CD4-positive, alpha-beta T cell treated with Interleukin-6 at 100 ng/mL for 8 hours (primary cell): Measurements from ENCODE around the gene IKBKG.
A peak's percentile ranks its signal among the peaks of the same experiment; 100 is the strongest.
"Not testable (repeated sequence)": the region's sequence is repeated elsewhere in the genome, so short reads cannot be mapped to it uniquely, and the experiment has no call there.

Experiments
- DNase-seq: peaks from one replicate; pipeline ENCODE4 v3.0.0-alpha.2; 2020; ENCODE audit warnings: mixed read lengths, low spot score

The IKBKG gene, protein sequence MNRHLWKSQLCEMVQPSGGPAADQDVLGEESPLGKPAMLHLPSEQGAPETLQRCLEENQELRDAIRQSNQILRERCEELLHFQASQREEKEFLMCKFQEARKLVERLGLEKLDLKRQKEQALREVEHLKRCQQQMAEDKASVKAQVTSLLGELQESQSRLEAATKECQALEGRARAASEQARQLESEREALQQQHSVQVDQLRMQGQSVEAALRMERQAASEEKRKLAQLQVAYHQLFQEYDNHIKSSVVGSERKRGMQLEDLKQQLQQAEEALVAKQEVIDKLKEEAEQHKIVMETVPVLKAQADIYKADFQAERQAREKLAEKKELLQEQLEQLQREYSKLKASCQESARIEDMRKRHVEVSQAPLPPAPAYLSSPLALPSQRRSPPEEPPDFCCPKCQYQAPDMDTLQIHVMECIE

DNA sequence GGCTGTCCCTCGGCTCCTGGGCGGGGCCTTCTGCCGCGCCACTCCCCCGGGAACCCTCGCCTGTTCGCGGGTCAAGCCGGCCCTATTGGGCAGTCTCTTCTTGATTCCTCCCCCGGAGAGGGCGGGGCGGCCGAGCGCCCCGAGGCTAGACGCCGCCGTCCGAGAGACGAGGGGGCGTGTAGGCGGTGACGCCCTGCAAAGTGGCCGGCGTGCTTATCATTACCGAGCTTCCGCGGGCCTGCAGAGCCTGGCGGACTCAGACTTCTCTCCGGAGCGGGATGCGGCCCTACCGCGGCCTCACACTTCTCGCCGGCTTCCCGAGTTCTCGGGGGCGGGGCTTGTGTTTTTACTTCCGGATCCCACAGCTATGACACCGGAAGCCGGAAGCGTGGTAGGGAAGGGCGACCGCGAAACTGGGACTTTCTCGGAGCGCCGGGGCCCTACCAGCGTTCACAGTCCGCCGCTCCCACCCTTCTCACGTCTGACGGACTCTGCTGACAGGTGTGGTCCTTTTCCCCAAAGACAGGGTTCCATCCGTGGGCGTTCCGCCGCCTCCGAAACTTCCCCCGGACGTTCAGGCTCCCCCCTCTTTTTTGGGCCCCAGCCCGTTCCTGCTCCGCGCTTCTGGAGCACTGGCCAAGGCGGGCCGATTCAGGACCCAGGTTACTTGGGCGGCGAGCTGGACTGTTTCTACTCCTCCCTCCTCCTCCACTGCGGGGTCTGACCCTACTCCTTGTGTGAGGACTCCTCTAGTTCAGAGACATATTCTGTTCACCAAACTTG lies at the start of gene IKBKG:
IKBKG (plus strand) TSS at position 376 of the 783 bp plus-strand sequence. CDS start 4,383 bp downstream, outside the sequence.
- peak; percentile 86 for DNase-seq

DNA sequence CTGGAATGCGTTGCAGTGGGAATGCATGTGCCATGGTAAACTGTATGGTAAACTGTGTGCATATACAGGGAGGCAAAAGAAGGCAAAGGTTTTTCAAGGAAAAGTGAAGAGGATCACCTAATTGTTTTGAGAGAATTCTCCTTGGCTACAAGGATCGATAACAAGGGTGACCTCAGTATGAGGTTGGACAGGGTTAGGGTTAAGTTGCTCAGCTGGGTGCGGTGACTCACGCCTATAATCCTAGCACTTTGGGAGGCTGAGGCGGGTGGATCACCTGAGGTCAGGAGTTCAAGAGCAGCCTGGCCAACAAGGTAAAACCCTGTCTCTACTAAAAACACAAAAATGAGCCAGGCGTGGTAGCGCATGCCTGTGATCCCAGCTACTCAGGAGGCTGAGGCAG lies 46.0 kb upstream of the IKBKG start:
- not testable (repeated sequence) for DNase-seq

DNA sequence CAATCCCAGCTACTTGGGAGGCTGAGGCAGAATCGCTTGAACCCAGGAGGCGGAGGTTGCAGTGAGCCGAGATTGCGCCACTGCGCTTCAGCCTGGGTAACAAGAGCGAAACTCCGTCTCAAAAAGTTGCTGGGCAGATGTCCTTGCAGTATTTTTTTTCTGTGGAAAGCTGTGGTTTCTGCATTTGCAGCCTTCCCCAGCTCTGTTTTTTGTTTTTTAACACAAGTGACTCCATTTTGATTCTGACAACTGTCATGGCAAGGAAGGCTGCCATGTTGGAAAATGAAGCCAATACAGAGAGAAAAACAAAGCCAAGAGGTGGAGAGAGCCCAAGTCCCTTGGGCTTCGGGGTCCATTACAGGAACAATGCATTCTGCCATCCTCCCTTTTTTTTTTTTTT lies 45.3 kb upstream of the IKBKG start:
- DNase-seq, result no peak

DNA sequence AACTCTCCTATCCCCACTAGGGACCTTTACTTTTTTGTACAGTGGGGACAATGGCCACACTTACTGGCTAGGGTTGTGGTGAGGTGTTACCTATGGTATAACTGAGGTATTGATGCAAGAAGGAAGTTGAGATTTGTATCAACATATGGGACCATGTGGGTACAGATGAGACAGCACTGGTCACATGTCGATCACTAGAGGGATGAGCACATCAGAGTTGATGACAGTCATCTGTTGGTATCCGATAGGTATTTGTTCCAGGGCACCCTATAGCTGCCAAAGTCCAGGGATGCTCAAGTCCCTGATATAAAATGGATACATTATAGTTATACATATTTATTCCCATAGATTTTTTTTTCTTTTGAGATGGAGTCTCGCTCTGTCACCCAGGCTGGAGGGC lies 44.4 kb upstream of the IKBKG start:
- DNase-seq, result no peak

DNA sequence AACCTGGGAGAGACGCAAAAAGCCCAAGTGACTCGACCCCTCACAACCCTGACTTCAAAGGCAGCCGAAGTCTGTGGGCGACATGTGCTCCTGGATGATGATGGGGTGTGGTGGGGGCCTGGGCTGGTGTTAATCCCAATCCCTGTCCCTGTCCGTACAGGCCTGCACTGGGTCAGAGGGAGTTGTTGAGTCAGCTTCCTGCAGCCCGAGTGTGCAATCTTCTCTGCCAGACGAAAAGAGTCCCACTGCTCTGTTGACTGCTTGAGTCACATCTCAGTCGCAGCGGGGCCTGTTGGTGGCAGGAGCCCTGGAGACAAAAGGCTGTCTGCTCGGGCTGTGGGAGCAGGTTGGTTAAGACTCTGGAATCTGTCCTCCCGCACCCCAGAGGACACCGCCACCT lies 41.7 kb upstream of the IKBKG start:
- no peak for DNase-seq

DNA sequence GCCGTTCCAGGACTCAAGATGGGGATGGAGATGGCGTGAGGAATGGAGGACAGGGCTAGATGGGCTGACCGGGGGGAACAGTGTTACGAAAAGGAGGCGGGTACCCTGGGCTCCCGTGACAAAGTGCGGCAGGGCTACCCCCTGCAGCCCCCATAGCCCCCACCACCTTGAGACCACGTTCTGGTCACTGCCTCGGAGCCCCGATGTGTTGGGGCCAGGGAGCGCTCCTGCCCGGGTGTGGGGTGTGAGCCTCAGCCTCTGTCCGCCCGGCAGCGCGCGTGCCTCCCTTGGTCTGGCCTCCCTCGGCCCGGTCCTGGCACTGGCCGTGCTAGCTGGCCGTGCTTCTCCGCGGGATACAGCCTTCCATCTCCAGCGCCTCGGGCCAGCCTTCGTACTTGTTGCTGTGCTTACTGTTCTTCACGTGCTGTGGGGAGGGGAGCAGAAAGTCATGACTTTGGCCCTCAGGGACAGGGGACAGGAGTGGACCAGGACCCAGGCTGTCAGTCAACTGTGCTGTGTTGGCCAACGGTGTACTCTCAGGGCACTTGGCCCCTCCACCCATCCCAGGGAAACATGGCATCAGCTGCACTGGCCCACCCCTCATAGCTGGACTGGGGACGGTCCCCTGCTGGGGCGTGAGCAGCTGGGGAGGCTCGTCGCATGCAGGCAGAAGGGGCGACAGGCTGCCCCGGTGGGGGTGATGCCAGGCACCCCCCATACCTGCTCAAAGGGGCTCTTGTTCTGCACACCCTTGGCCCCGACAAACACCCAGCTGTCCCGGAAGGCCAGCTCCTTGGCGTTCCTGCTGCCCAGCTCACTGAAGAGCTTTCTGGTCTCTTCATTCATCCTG lies 40.7 kb upstream of the IKBKG start:
- no peak for DNase-seq

DNA sequence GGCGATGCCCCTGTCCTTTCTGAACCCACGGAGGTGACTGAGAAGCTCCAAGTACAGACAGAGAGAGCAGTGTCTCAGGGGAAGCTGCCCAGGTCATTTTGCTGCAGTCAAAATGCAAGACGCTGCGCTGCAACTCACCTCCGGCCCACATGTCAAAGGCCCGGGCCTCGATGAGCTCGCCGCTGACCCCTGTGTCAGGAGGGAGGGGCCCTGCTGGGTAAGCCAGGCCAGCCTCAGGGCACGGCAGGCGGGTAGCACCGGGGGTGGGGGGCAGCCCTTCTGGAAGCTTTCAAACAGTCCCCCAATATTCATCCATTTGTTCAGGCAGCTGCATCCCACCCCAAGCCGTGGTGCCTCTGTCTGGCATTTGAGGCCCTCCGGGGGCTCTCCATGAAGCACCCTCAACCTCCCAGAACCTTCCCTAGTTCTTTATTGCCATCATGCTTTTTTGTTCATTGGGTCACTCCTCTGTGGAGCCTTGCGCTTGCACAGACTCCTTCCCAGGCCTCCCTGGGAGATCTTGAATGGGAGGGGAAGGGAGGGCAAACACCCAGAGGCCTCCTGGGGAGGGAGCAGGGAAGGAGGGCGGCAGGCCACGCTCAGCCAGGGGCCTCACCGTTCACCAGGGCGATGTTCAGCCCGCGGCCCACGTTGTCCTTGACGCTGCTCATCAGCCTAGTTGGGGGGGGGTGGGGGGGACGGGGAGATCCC lies 39.6 kb upstream of the IKBKG start:
- DNase-seq, result no peak

DNA sequence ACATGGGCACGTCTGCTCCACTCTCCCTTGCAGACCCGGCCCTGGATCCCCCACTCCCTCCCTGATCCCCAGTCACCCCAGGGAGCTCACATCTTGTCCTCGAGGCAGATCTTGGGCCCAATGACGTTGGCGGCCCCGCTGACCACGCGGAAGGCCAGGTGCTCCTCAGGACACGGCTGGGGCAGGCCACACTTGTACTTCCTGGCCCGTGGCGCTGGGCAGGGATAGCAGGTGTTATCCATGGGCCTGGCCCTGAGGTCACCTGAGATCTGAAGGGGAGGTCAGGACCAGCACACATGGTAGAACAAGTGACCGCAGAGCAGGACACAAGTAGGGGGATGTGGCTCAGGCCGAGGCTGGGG lies 39.1 kb upstream of the IKBKG start:
- no peak for DNase-seq

DNA sequence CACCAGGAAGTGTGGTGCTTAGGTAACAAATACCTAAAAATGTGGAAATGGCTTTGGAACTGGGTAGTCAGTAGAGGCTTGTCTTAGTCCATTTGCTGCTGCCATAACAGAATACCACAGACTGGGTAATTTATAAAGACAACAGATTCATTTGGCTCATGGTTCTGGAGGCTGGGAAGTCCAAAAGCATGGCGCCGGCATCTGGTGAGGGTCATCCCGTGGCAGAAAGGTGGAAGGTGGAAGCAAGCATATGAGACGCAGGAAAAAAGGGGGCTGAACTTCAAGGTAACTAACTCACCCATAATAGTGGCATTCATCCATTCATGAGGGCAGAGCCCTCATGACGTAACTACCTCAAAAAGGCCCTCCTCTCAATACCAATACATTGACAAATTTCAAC lies 38.0 kb upstream of the IKBKG start:
- no peak for DNase-seq

DNA sequence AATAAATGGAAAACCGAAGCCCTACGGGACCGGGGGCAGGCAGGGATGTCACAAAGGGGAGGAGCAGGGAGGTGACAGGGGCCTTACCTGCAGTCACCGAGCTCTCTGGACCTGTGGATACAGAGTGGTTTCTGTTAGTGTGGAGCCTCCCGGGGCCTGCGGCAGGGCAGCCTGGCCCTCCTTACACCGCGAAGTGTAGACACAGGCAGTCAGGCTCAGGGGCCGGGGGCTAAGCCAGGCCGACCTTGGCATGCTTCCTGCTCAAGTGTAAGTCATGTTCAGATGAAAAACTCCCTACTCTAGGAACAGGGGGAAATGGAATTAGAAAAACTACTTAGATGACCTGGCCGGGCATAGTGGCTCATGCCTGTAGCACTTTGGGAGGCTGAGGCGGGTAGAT lies 35.7 kb upstream of the IKBKG start:
- DNase-seq, result no peak

DNA sequence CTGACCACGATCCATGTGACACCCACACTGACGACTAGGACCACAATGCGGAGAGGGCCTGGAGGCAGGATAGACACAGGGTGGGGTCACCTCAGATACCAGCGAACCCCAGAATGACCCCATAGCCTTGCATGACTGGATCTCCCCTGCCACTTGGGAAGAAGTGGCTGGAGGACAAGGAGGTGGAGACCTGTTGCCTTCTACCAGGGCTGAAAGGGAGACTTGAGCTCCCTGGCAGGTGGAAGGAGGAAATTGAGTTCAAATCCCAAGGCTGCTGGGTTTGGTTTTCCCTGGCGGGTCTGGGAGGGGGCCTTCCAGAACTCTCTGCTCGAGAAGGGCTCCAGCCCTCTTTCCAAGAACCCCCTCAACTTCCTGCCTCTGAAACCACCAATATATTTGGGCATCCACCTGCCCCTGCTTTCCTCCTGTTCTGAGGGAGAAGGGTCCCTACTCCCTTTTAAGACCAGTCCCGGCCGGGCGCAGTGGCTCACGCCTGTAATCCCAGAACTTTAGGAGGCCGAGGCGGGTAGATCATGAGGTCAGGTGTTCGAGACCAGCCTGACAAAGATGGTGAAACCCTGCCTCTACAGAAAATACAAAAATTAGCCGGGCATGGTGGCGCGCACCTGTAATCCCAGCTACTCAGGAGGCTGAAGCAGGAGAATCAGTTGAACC lies 34.4 kb upstream of the IKBKG start:
- no peak for DNase-seq

DNA sequence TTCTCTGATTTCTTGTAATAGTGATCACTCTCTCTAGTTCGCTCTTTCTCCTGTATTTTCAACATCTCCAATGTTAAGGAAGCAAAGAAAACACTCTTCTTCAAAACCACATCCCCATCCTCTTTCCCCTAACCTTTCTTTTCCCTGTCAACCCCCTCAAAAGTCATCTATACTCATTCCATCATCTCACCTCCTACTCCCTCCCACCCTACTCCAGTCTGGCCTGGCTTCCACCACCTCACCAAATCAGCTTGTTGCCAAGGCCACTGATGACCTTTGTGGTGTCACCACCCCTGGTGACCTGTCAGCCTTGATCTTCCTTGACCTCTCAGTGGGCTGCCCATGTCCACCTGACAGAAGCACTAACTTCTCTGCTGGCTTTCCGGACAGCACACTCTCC lies 33.7 kb upstream of the IKBKG start:
- no peak for DNase-seq

DNA sequence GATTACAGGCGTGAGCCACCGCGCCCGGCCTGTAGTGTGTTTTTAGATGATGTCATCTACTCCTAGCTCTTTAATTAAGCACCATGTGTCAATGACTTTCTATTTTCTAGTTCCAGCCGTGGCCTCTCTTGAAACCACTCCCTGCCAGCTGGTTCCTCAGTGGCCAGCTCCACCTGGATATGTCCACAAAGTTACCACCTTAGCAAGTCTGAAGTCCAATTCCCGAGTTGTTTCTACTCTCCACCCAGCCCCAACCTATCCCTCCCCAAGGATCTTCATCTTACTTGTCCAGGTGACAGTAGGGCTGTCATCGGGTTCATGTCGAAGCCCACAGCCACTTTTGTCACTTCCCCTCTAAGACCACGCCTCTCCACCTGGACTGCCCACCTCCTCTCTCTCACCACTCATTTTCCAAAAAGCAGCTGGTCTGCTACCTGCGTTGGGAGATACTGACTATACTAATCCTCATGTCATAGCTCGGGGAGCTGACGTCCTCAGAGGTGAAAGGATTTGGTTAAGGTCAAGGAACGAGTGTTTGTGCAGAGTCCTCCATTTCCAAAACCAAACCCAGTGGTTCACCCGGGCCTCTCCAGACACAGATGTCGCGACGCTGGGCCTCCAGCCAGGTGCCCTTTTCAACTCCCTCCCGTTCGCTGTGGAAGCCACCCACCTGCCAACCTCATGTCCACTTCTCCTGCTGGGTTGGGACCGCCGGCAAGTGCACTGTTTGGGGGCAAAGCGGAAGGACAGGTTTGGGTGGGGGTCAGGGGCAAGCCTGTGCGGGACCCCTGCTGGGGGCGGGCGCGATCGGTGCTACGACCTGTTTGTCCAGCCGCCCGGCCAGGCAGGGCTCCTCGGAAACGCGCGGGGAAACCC lies 32.1 kb upstream of the IKBKG start:
- no peak for DNase-seq

DNA sequence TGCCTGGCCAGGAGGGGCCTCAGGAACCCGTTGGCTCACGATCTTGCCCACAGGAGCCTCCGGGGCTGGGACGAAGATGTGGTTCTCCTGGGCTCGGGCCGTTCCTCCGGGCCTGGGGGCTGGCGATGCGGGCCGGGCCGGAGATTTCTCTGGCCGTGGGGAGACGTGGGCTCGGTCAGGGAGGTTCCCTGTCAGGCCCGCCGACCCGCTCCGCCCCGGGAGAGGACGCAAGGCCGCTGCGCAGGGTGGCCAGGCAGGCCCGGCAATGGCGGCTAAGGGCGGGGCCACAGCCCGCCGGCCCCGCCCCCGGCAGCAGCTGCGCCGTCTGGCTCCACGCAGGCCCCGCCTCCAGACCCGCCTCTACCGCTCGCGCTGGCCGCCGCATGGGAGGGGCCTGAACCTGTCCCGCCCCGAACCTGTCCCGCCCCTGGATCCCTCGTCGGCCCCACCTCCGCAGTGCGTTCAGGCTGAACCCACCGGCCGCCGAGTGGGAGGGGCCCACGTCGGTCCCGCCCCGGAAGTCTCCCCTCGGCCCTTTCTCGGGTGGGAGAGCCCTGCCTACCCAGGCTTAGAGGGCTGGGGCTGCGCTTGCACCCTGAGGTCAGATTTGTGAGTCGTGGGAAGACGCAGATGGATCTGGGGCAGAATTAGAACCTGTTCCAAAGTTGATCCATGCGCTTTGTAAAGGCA lies 31.3 kb upstream of the IKBKG start, which contains the start of gene FAM3A:
FAM3A (minus strand) TSS at position 267 of the 690 bp plus-strand sequence. CDS start 460 bp downstream, outside the sequence.
- peak; percentile 93 for DNase-seq

DNA sequence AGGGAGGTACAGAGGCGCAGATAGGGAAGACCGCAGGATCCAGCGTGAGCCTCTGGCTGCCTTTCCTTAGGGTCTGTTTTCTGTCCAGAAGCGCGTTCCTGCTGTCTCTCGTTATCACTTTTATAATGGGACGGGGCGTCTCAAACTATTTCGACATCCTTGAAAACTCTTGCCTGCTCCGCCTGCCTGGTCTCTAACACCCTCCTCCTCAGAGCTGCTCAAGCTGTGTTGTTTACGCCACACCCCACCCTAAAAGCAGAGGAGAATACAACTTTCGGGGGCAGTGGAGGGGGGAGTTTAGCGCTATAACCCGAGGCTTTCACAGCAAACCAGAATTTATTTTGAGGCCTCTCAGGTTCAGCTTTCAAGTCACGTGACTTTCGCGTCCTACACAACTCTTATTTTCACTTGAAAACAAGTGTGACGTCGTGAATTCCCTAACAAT lies 30.7 kb upstream of the IKBKG start:
- DNase-seq, result no peak

DNA sequence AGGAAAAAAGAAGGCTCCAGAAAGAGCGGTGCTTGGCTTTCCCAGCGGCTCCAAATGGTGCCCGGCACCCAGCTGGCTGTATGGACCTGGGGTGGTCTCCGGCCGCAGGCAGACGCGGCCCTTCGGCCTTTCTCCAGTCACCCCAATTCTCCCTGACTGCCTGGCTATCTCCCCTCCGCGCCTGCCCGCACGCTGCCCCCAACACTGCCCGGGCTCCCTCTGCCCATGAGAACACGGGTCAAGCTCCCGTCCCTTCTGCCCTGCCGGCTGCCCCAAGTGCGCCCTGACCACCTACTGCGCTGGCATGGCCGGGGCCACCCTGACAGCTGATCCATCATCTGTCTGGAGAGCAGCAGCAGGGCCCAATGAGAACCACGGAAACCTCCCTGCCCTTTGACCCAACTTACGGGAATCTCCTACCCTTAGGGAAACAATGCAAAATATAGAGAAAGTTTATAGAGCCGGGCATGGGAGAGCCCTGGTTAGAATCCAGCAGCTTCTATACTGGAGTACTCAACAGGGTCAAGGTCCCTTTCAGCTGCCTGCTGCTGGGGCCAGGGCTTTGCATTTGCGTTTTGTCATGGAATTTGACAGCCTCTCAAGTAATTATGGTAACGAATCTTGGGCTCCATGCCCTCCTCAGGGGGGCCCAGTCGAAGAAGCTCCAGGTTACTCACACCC lies 30.2 kb upstream of the IKBKG start:
- no peak for DNase-seq

DNA sequence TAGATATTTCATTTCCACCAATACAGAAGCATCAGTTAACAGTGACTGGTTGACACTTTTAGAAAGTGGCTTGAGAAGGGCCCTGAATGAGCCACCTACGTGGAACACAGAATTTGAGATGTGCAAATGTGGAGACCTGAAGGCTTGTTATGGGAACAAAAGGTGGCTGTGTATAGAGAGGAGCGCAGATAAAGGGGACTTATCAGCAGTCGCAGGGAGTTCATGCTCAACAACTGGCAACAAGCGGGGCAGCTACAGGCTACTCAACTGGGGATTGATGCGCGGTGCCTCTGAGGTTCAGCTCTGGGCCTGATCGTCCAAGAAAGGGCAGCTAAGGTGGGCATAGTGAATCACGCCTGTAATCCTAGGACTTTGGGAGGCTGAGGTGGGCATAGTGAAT lies 28.0 kb upstream of the IKBKG start:
- no peak for DNase-seq

DNA sequence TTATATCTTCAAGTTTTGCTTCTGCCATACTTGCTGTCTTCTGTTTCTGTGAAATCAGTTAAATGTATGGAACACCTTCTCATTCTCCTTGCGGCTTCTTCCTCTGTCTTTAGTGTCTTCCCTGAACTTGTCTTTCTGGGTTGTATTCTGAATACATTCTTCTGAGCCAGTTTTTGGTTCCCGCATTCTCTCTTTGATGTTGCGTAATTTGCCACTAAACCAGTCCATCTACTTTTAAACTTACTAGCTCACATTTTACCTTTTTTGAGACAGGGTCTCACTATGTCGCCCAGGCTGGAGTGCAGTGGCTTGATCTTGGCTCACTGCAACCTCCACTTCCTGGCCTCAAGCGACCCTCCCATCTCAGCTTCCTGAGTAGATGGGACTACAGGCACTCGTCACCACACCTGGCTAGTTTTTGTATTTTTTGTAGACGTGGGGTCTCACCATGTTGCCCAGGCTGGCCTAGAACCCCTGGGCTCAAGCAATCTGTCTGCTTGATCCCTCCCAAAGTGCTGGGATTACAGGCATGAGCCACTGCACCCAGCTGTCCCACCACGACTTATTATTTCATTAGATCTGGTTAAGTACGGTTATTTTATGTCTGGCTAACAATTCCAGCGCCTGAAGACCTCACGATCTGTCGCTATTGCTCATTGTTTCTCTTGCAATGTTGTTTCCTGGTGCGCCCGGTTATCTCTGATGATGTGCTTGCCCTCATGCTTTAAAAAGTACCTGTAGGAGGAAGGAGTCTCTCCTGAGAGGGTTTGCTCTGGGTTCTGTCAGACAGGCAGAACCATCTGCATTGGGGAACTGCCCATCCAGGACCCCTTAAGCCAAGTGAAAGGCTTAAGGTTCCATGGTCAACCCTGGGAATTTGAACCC lies 21.6 kb upstream of the IKBKG start:
- no peak for DNase-seq
